ENCODE measurements around the gene PLXNB1. TPM values are rescaled to one million over a fixed set of nuclear protein-coding genes. Genes with fewer than 3 reads are reported as not detected.

PLXNB1 gene
- total and polyA plus RNA-seq, 2 of the 13 experiments (the other 11 are each of a cell fraction or from before 2014, with no cell fraction given) = 86.0 to 143 TPM

- Histone ChIP-seq H3K27me3 (ENCODE audit: control insufficient read depth in 1 of 2, insufficient read depth in 2 of 2, low read length in 2 of 2) (no peaks in the 10 kb centered on the region; a peak in 1 of 5 replicates), H3K4me1 (ENCODE audit: insufficient read depth, low read length) (peaks cover 72% of the 10 kb centered on the region), H3K4me3 (replicated peaks in 1 of 3; ENCODE audit: insufficient read depth in 1 of 3, low read depth in 2 of 3, low read length in 3 of 3) (no peak overlapping the region), H3K9ac (ENCODE audit: insufficient read depth, low read depth, low read length) (no peak overlapping the region), H3K4me2 (ENCODE audit: low read depth, low read length) (no peak overlapping the region), H3K79me2 (ENCODE audit: insufficient read depth, low read length) (peaks cover 27% of the 10 kb centered on the region), H3K9me3 (ENCODE audit: low read length) (no peaks in the 10 kb centered on the region), H4K20me1 (ENCODE audit: insufficient read depth, low read length) (peaks cover 6% of the 10 kb centered on the region), H2AFZ (ENCODE audit: low read length) (no peak overlapping the region), H3K27ac (ENCODE audit: extremely low read length, insufficient read depth, low read length) (no peak overlapping the region), H3K36me3 (replicated peaks in 1 of 2; ENCODE audit: control insufficient read depth in 1 of 2, insufficient read depth in 2 of 2, low read length in 2 of 2) (peaks cover 1 to 8% of the 10 kb centered on the region in 2 experiments; a peak in 3 of 5 replicates)
- ATAC-seq (no peak), DNase-seq (ENCODE audit: low spot score) (no peak), FAIRE-seq (no peak)
- POLR2A ChIA-PET = interaction anchor here (1.0 to 2.7 kb wide), 10 partner anchors 8 to 196 kb away, joined by 4 to 59 read pairs (median 10); partner anchors contain the start of genes ATRIP and ZNF589
- intact Hi-C loops (cut with micrococcal nuclease; ENCODE audit: unreplicated experiment) (loop anchor here (1.0 to 2.0 kb wide), 3 partner anchors 36 to 204 kb away; no protein-coding TSS in a partner anchor), in situ Hi-C loops (cut with HindIII; ENCODE audit: extremely low pct_ligation_motif_present, low pct_unique_long_range_greater_than_20kb) (loop anchor here (5.0 kb wide), 3 partner anchors 35 to 205 kb away; no protein-coding TSS in a partner anchor)
- no TSS peak for BruUV-seq (replicated peaks)
- CTCF ChIA-PET (ENCODE audit: low intra/inter-chr PET ratio, low total read pairs) = interaction anchor here (0.8 to 5.7 kb wide), 6 partner anchors 14 to 164 kb away, joined by 4 to 117 read pairs (median 20); no protein-coding TSS in a partner anchor
- WGBS (ENCODE audit: low lambda C conversion rate) = 86% methylated on average over 7 of the region's 7 CpGs
- TF ChIP-seq SMAD1 (CRISPR knock-in tag; IDR thresholded peaks at IDR 0.05; ENCODE audit: borderline replicate concordance, low read depth) (no peak), KDM4B (CRISPR knock-in tag; IDR thresholded peaks at IDR 0.05) (no peak), ZNF577 (CRISPR knock-in tag; IDR thresholded peaks at IDR 0.05; ENCODE audit: borderline replicate concordance, low read depth) (no peak), CERS6 (CRISPR knock-in tag; IDR thresholded peaks at IDR 0.05) (no peak), ADNP (CRISPR knock-in tag; IDR thresholded peaks at IDR 0.05) (no peak), MLXIP (CRISPR knock-in tag; IDR thresholded peaks at IDR 0.05; ENCODE audit: borderline replicate concordance) (no peak), PHB2 (IDR thresholded peaks at IDR 0.05; ENCODE audit: partially characterized antibody) (no peak), HNF4A (CRISPR knock-in tag; IDR thresholded peaks at IDR 0.05) (no peak), FOXP1 (IDR thresholded peaks at IDR 0.05) (no peak), FOXP1 (CRISPR knock-in tag; IDR thresholded peaks at IDR 0.05) (no peak), ZNF350 (CRISPR knock-in tag; IDR thresholded peaks at IDR 0.05; ENCODE audit: borderline replicate concordance, low read depth) (no peak), FLYWCH1 (CRISPR knock-in tag; IDR thresholded peaks at IDR 0.05) (no peak), KAT2B (IDR thresholded peaks at IDR 0.05; ENCODE audit: borderline replicate concordance, low read depth, low read length) (no peak), RBM22 (optimal IDR thresholded peaks at IDR 0.05; ENCODE audit: low read length) (no peak), ATF7 (IDR thresholded peaks at IDR 0.05) (no peak), ATF7 (CRISPR knock-in tag; IDR thresholded peaks at IDR 0.05) (no peak)
- TF ChIP-seq, protein P1, sequence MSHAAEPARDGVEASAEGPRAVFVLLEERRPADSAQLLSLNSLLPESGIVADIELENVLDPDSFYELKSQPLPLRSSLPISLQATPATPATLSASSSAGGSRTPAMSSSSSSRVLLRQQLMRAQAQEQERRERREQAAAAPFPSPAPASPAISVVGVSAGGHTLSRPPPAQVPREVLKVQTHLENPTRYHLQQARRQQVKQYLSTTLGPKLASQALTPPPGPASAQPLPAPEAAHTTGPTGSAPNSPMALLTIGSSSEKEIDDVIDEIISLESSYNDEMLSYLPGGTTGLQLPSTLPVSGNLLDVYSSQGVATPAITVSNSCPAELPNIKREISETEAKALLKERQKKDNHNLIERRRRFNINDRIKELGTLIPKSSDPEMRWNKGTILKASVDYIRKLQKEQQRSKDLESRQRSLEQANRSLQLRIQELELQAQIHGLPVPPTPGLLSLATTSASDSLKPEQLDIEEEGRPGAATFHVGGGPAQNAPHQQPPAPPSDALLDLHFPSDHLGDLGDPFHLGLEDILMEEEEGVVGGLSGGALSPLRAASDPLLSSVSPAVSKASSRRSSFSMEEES (CRISPR knock-in tag; IDR thresholded peaks at IDR 0.05) = no peak
- TF ChIP-seq, protein P2, sequence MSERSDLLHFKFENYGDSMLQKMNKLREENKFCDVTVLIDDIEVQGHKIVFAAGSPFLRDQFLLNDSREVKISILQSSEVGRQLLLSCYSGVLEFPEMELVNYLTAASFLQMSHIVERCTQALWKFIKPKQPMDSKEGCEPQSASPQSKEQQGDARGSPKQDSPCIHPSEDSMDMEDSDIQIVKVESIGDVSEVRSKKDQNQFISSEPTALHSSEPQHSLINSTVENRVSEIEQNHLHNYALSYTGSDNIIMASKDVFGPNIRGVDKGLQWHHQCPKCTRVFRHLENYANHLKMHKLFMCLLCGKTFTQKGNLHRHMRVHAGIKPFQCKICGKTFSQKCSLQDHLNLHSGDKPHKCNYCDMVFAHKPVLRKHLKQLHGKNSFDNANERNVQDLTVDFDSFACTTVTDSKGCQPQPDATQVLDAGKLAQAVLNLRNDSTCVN (CRISPR knock-in tag; IDR thresholded peaks at IDR 0.05; ENCODE audit: borderline replicate concordance) = no peak
Measured at GRCh38 chr3:48436855-48437254, 7.0 kb upstream of the PLXNB1 start.

Data from HepG2 (cell line).